Activated T-cell treated with anti-CD3 and anti-CD28 coated beads, Interleukin-2, amount 50 U/mL, for 4 hours (primary cell): ENCODE data around the gene GPAT2. TPM values are rescaled to one million over a fixed set of nuclear protein-coding genes. Genes with fewer than 3 reads are reported as not detected.
"Not testable (repeated sequence)": the region's sequence is repeated elsewhere in the genome, so short reads cannot be mapped to it uniquely, and the experiment has no call there.

Experiments
- ATAC-seq, 2 donors: fragments of 200-7000 bp; cut with Tn5 transposase; one replicate each; pipeline ENCODE4 v1.10.0; 2021
- DNase-seq: peaks from one replicate; pipeline ENCODE4 v3.0.0-alpha.2; 2020
- H3K27me3 Mint-ChIP-seq: one replicate; pipeline ENCODE4 v1.8.0; 2021; ENCODE audit warnings: low read depth, mixed read lengths
- H3K36me3 Mint-ChIP-seq: one replicate; pipeline ENCODE4 v1.8.0; 2022; ENCODE audit warnings: mixed read lengths; ENCODE audit not compliant: insufficient read depth
- H3K4me1 Mint-ChIP-seq: one replicate; pipeline ENCODE4 v1.8.0; 2021; ENCODE audit warnings: low read depth, mixed read lengths
- H3K4me3 Mint-ChIP-seq: one replicate; pipeline ENCODE4 v1.8.0; 2021; ENCODE audit warnings: mild to moderate bottlenecking, moderate library complexity, mixed read lengths
- H3K9me3 Mint-ChIP-seq: one replicate; pipeline ENCODE4 v1.8.0; 2021; ENCODE audit warnings: mixed read lengths
- total RNA-seq, 3 donors: library from RNA; stranded (reverse); gene quantifications; one replicate each; pipeline ENCODE4 v1.2.1, GENCODE V29; 2021

GPAT2 gene
- 10 to 100 TPM in 1 of 3 donors, 1 to 10 TPM in 1, under 1 TPM in 1; 0.20 to 12.8 (median 9.3) TPM for total RNA-seq

GRCh38 chr2:96034792-96035191 is at the start of gene GPAT2:
GPAT2 (minus strand) TSS chr2:96034916; CDS start chr2:96032359, 2,557 bp downstream.
- DNase-seq, H3K27me3 Mint-ChIP-seq, H3K4me1 Mint-ChIP-seq, H3K9me3 Mint-ChIP-seq, H3K4me3 Mint-ChIP-seq, H3K36me3 Mint-ChIP-seq: not testable (repeated sequence)
- ATAC-seq: peak in 1 of 2 donors; percentile 70

GRCh38 chr2:96083989-96084857 is 49.5 kb upstream of the GPAT2 start:
- Mint-ChIP-seq H3K36me3 (no peaks in the 10 kb centered on the region), H3K4me1 (no peaks in the 10 kb centered on the region), H3K4me3 (no peak overlapping the region), H3K27me3 (peaks cover 6% of the 10 kb centered on the region), H3K9me3 (no peaks in the 10 kb centered on the region)
- DNase-seq: no peak
- no peak for ATAC-seq

- no peak for ATAC-seq
- H3K4me3 Mint-ChIP-seq: no peak overlapping the region
- H3K4me1 Mint-ChIP-seq: no peaks in the 10 kb centered on the region
- H3K36me3 Mint-ChIP-seq: no peaks in the 10 kb centered on the region
- no peaks in the 10 kb centered on the region for H3K9me3 Mint-ChIP-seq
- DNase-seq: no peak
- H3K27me3 Mint-ChIP-seq: peaks cover 6% of the 10 kb centered on the region
These were observed 48.6 kb upstream of the GPAT2 start for GRCh38 chr2:96083064-96083939.

- H3K4me1 Mint-ChIP-seq: no peaks in the 10 kb centered on the region
- no peaks in the 10 kb centered on the region for H3K9me3 Mint-ChIP-seq
- H3K27me3 Mint-ChIP-seq: peaks cover 4% of the 10 kb centered on the region
- no peaks in the 10 kb centered on the region for H3K36me3 Mint-ChIP-seq
- DNase-seq (no peak), ATAC-seq (no peak)
- H3K4me3 Mint-ChIP-seq: no peak overlapping the region
These were observed 47.7 kb upstream of the GPAT2 start for GRCh38 chr2:96082211-96083063.

GRCh38 chr2:96081042-96081441 is 46.3 kb upstream of the GPAT2 start:
- no peak for ATAC-seq
- Mint-ChIP-seq H3K4me3 (no peak overlapping the region), H3K9me3 (peaks cover 2% of the 10 kb centered on the region), H3K27me3 (peaks cover 4% of the 10 kb centered on the region), H3K36me3 (no peaks in the 10 kb centered on the region), H3K4me1 (no peaks in the 10 kb centered on the region)
- no peak for DNase-seq

- DNase-seq (no peak), ATAC-seq (no peak)
- Mint-ChIP-seq H3K36me3 (no peaks in the 10 kb centered on the region), H3K4me1 (no peaks in the 10 kb centered on the region), H3K9me3 (peaks cover 16% of the 10 kb centered on the region), H3K27me3 (peaks cover 4% of the 10 kb centered on the region), H3K4me3 (no peak overlapping the region)
These were observed 40.6 kb upstream of the GPAT2 start for GRCh38 chr2:96075199-96075771.

- ATAC-seq: no peak
- no peak for DNase-seq
- peaks cover 16% of the 10 kb centered on the region for H3K9me3 Mint-ChIP-seq
- peaks cover 4% of the 10 kb centered on the region for H3K27me3 Mint-ChIP-seq
- H3K4me1 Mint-ChIP-seq: no peaks in the 10 kb centered on the region
- H3K4me3 Mint-ChIP-seq: no peak overlapping the region
- no peaks in the 10 kb centered on the region for H3K36me3 Mint-ChIP-seq
These were observed 39.4 kb upstream of the GPAT2 start for GRCh38 chr2:96074156-96074555.

- H3K9me3 Mint-ChIP-seq: peaks cover 16% of the 10 kb centered on the region
- no peak for DNase-seq
- H3K36me3 Mint-ChIP-seq: no peaks in the 10 kb centered on the region
- ATAC-seq: no peak
- H3K27me3 Mint-ChIP-seq: peaks cover 4% of the 10 kb centered on the region
- no peak overlapping the region for H3K4me3 Mint-ChIP-seq
- no peaks in the 10 kb centered on the region for H3K4me1 Mint-ChIP-seq
These were observed 38.6 kb upstream of the GPAT2 start for GRCh38 chr2:96073170-96073775.

- peaks cover 16% of the 10 kb centered on the region for H3K9me3 Mint-ChIP-seq
- H3K27me3 Mint-ChIP-seq: peaks cover 4% of the 10 kb centered on the region
- no peaks in the 10 kb centered on the region for H3K4me1 Mint-ChIP-seq
- H3K4me3 Mint-ChIP-seq: no peak overlapping the region
- H3K36me3 Mint-ChIP-seq: no peaks in the 10 kb centered on the region
- DNase-seq: no peak
- no peak for ATAC-seq
These were observed 38.0 kb upstream of the GPAT2 start for GRCh38 chr2:96072746-96073145.

GRCh38 chr2:96071977-96072491 is 37.3 kb upstream of the GPAT2 start:
- not testable (repeated sequence) for H3K27me3 Mint-ChIP-seq, H3K4me1 Mint-ChIP-seq, H3K36me3 Mint-ChIP-seq, H3K4me3 Mint-ChIP-seq, DNase-seq, ATAC-seq
- H3K9me3 Mint-ChIP-seq: peaks cover 16% of the 10 kb centered on the region

GRCh38 chr2:96071087-96071976 is 36.6 kb upstream of the GPAT2 start:
- H3K4me1 Mint-ChIP-seq, H3K4me3 Mint-ChIP-seq, ATAC-seq, H3K36me3 Mint-ChIP-seq, DNase-seq, H3K27me3 Mint-ChIP-seq: not testable (repeated sequence)
- peaks cover 16% of the 10 kb centered on the region for H3K9me3 Mint-ChIP-seq

- H3K9me3 Mint-ChIP-seq, H3K27me3 Mint-ChIP-seq, ATAC-seq, DNase-seq, H3K4me1 Mint-ChIP-seq, H3K36me3 Mint-ChIP-seq, H3K4me3 Mint-ChIP-seq: not testable (repeated sequence)
These were observed 35.6 kb upstream of the GPAT2 start for GRCh38 chr2:96070351-96070750.
